ENCODE data around the gene MOBP.

DNA sequence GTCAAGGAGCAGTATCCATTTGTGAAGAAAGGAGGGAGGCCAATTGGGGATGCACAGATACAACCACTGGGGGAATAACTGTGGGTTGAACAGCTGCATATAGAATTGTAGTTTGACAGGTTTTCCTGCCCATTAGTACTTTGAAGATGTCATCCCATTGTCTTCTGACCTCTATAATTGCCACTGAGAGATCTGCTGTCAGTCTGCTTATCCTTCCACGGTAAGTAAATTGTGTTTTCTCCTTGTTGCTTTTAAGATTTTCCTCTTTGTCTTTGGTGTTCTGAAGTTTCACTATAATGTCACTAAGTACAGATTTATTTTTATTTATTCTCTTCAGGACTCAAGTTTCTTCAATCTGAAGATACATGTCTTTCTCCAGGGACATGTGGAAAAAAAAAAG, 56.6 kb downstream of the MOBP start:
- TF ChIP-seq, protein P1, sequence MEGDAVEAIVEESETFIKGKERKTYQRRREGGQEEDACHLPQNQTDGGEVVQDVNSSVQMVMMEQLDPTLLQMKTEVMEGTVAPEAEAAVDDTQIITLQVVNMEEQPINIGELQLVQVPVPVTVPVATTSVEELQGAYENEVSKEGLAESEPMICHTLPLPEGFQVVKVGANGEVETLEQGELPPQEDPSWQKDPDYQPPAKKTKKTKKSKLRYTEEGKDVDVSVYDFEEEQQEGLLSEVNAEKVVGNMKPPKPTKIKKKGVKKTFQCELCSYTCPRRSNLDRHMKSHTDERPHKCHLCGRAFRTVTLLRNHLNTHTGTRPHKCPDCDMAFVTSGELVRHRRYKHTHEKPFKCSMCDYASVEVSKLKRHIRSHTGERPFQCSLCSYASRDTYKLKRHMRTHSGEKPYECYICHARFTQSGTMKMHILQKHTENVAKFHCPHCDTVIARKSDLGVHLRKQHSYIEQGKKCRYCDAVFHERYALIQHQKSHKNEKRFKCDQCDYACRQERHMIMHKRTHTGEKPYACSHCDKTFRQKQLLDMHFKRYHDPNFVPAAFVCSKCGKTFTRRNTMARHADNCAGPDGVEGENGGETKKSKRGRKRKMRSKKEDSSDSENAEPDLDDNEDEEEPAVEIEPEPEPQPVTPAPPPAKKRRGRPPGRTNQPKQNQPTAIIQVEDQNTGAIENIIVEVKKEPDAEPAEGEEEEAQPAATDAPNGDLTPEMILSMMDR (IDR thresholded peaks at IDR 0.05), result no peak
- no peak for TF ChIP-seq POLR2A (IDR thresholded peaks at IDR 0.05)
